ENCODE results near the gene RNF227. TPM values are rescaled to one million over a fixed set of nuclear protein-coding genes. Genes with fewer than 3 reads are reported as not detected.
A peak's percentile ranks its signal among the peaks of the same experiment; 100 is the strongest.

The RNF227 gene
- total RNA-seq, 1 experiment from 2014 or later, result 6.6 TPM

GRCh38 chr17:7912927-7913524 lies 3.1 kb downstream of the RNF227 start:
- no peak overlapping the region for H3K27ac ChIP-seq
- H3K27me3 ChIP-seq, result no peaks in the 10 kb centered on the region
- DNase-seq, result peak; percentile 26 to 55
- no peaks in the 10 kb centered on the region; the same call in 1 of the 2 replicates for H3K4me1 ChIP-seq
- H3K9me3 ChIP-seq (replicated peaks), result no peaks in the 10 kb centered on the region
- no peak overlapping the region for H3K4me3 ChIP-seq
- peaks cover 39% of the 10 kb centered on the region for H3K36me3 ChIP-seq

- DNase-seq, result no peak
- H3K4me1 ChIP-seq, result no peaks in the 10 kb centered on the region
- no peak overlapping the region for H3K27ac ChIP-seq
- no peak overlapping the region for H3K4me3 ChIP-seq
- peaks cover 50% of the 10 kb centered on the region for H3K36me3 ChIP-seq
- H3K27me3 ChIP-seq, result no peaks in the 10 kb centered on the region
- H3K9me3 ChIP-seq (replicated peaks), result no peaks in the 10 kb centered on the region
These were observed 5.0 kb downstream of the RNF227 start for GRCh38 chr17:7911116-7911515.

- Histone ChIP-seq H3K4me1 (no peaks in the 10 kb centered on the region), H3K9me3 (replicated peaks) (no peaks in the 10 kb centered on the region), H3K27me3 (no peaks in the 10 kb centered on the region), H3K4me3 (no peak overlapping the region), H3K27ac (no peak overlapping the region), H3K36me3 (peaks cover 54% of the 10 kb centered on the region)
- no peak for DNase-seq
These were observed 5.4 kb downstream of the RNF227 start for GRCh38 chr17:7910711-7911110.

- Histone ChIP-seq H3K27me3 (no peaks in the 10 kb centered on the region), H3K27ac (no peak overlapping the region), H3K4me1 (no peaks in the 10 kb centered on the region), H3K4me3 (no peak overlapping the region), H3K36me3 (peaks cover 59% of the 10 kb centered on the region), H3K9me3 (replicated peaks) (no peaks in the 10 kb centered on the region)
- no peak for DNase-seq
These were observed 5.8 kb downstream of the RNF227 start for GRCh38 chr17:7910281-7910680.

GRCh38 chr17:7909089-7909488 lies 7.0 kb downstream of the RNF227 start:
- no peak overlapping the region for H3K27ac ChIP-seq
- H3K36me3 ChIP-seq, result peaks cover 71% of the 10 kb centered on the region
- H3K4me3 ChIP-seq, result no peak overlapping the region

GRCh38 chr17:7903154-7904103 lies 12.7 kb downstream of the RNF227 start:
- H3K36me3 ChIP-seq, result peaks cover 87% of the 10 kb centered on the region
- no peaks in the 10 kb centered on the region for H3K9me3 ChIP-seq (replicated peaks)
- H3K27ac ChIP-seq, result no peak overlapping the region
- no peaks in the 10 kb centered on the region for H3K4me1 ChIP-seq
- H3K4me3 ChIP-seq, result no peak overlapping the region
- no peak for DNase-seq
- no peaks in the 10 kb centered on the region for H3K27me3 ChIP-seq

More at GRCh38 chr17:7909089-7909488, 7.0 kb downstream of the RNF227 start:
- no peak for DNase-seq
- no peaks in the 10 kb centered on the region for H3K4me1 ChIP-seq
- no peaks in the 10 kb centered on the region for H3K27me3 ChIP-seq
- H3K9me3 ChIP-seq (replicated peaks), result no peaks in the 10 kb centered on the region

- H3K4me3 ChIP-seq, result no peak overlapping the region
- H3K9me3 ChIP-seq (replicated peaks), result no peaks in the 10 kb centered on the region
- DNase-seq, result no peak
- peaks cover 85% of the 10 kb centered on the region for H3K36me3 ChIP-seq
- no peak overlapping the region for H3K27ac ChIP-seq
- peaks cover 20% of the 10 kb centered on the region for H3K4me1 ChIP-seq
- H3K27me3 ChIP-seq, result no peaks in the 10 kb centered on the region
These were observed 18.3 kb downstream of the RNF227 start for GRCh38 chr17:7897773-7898172.

- DNase-seq, result no peak
- no peak overlapping the region for H3K4me3 ChIP-seq
- peaks cover 25% of the 10 kb centered on the region for H3K4me1 ChIP-seq
- H3K9me3 ChIP-seq (replicated peaks), result no peaks in the 10 kb centered on the region
- no peaks in the 10 kb centered on the region for H3K27me3 ChIP-seq
- no peak overlapping the region for H3K27ac ChIP-seq
- peaks cover 81% of the 10 kb centered on the region for H3K36me3 ChIP-seq
These were observed 19.0 kb downstream of the RNF227 start for GRCh38 chr17:7897090-7897489.

GRCh38 chr17:7894866-7895265 lies 21.2 kb downstream of the RNF227 start:
- Histone ChIP-seq H3K4me1 (peaks cover 48% of the 10 kb centered on the region), H3K36me3 (peaks cover 82% of the 10 kb centered on the region), H3K4me3 (no peak overlapping the region), H3K27me3 (no peaks in the 10 kb centered on the region), H3K9me3 (replicated peaks) (no peaks in the 10 kb centered on the region), H3K27ac (no peak overlapping the region)
- no peak for DNase-seq

GRCh38 chr17:7894226-7894625 lies 21.9 kb downstream of the RNF227 start:
- peaks cover 54% of the 10 kb centered on the region for H3K4me1 ChIP-seq
- DNase-seq, result no peak
- H3K9me3 ChIP-seq (replicated peaks), result no peaks in the 10 kb centered on the region
- H3K4me3 ChIP-seq, result no peak overlapping the region
- peak overlapping the region; percentile 70 for H3K27ac ChIP-seq
- H3K36me3 ChIP-seq, result peaks cover 81% of the 10 kb centered on the region
- no peaks in the 10 kb centered on the region for H3K27me3 ChIP-seq

GRCh38 chr17:7893187-7893880 lies 22.8 kb downstream of the RNF227 start:
- no peaks in the 10 kb centered on the region for H3K9me3 ChIP-seq (replicated peaks)
- no peak overlapping the region for H3K4me3 ChIP-seq
- peak overlapping the region; percentile 70 for H3K27ac ChIP-seq
- peaks cover 72% of the 10 kb centered on the region for H3K36me3 ChIP-seq
- no peaks in the 10 kb centered on the region for H3K27me3 ChIP-seq
- DNase-seq, result peak; percentile 78 to 82
- peaks cover 59% of the 10 kb centered on the region for H3K4me1 ChIP-seq

- Histone ChIP-seq H3K27me3 (no peaks in the 10 kb centered on the region), H3K36me3 (peaks cover 36% of the 10 kb centered on the region), H3K4me3 (peak overlapping the region; percentile 73), H3K27ac (peak overlapping the region; percentile 81), H3K4me1 (peaks cover 52% of the 10 kb centered on the region), H3K9me3 (replicated peaks) (no peaks in the 10 kb centered on the region)
- peak; percentile 95 to 97 for DNase-seq
These were observed 26.7 kb downstream of the RNF227 start for GRCh38 chr17:7889166-7889955.

GRCh38 chr17:7888184-7888920 lies 27.7 kb downstream of the RNF227 start, which contains the start of gene CHD3:
Gene CHD3, plus strand, starts transcription at chr17:7888789. Its CDS starts 212 bp downstream, at chr17:7889001.
- no peaks in the 10 kb centered on the region for H3K27me3 ChIP-seq
- H3K27ac ChIP-seq, result peak within 1 kb of the TSS; percentile 81
- H3K36me3 ChIP-seq, result peaks cover 28% of the 10 kb centered on the region
- peak within 1 kb of the TSS; percentile 73 for H3K4me3 ChIP-seq
- H3K9me3 ChIP-seq (replicated peaks), result no peaks in the 10 kb centered on the region
- peak; percentile 29 to 31 for DNase-seq
- H3K4me1 ChIP-seq, result peaks cover 42% of the 10 kb centered on the region

Data from SJCRH30 (cell line).